Endothelial cell of umbilical vein (primary cell): Measurements from ENCODE around the gene PSD2.

Source experiments
- EZH2 ChIP-seq: IDR thresholded peaks from 2 replicates; pipeline ENCODE4 v1.6.1; 2012; ENCODE audit warnings: borderline replicate concordance, low read depth, mild to moderate bottlenecking, moderate library complexity, low read length, inconsistent platforms; ENCODE audit not compliant: severe bottlenecking
- FOS ChIP-seq: IDR thresholded peaks from 2 replicates; pipeline ENCODE4 v1.6.1; 2011; ENCODE audit warnings: mild to moderate bottlenecking, low read length, moderate library complexity, borderline replicate concordance; ENCODE audit not compliant: insufficient read depth
- GATA2 ChIP-seq: IDR thresholded peaks from 2 replicates; pipeline ENCODE4 v1.7.0; 2011; ENCODE audit warnings: low read depth, mild to moderate bottlenecking, moderate library complexity, mixed read lengths, low read length; ENCODE audit not compliant: insufficient read length, insufficient read depth
- POLR2A ChIP-seq: IDR thresholded peaks from 2 replicates; pipeline ENCODE4 v1.6.1; 2012; ENCODE audit warnings: low read depth, mild to moderate bottlenecking, control low read depth, low read length
- POLR2AphosphoS5 ChIP-seq: IDR thresholded peaks from 2 replicates; pipeline ENCODE4 v1.6.1; 2012; ENCODE audit warnings: low read depth, mild to moderate bottlenecking, control low read depth, low read length, moderate library complexity; ENCODE audit not compliant: insufficient read depth
- TF ChIP-seq, protein P1 (sequence below), 2 donors: IDR thresholded peaks; 1 replicate in 1 of 2; 2 replicates in 1 of 2; pipeline ENCODE4 v1.5.1; 2011; ENCODE audit warnings: low read length in 2 of 2, mild to moderate bottlenecking in 2 of 2, moderate library complexity in 2 of 2, control low read depth in 1 of 2, inconsistent platforms in 1 of 2, low read depth in 1 of 2; ENCODE audit not compliant: insufficient read depth in 1 of 2; ENCODE audit errors: extremely low read depth in 1 of 2
- TF ChIP-seq, protein P2 (sequence below): IDR thresholded peaks from 2 replicates; pipeline ENCODE4 v1.6.1; 2011; ENCODE audit not compliant: insufficient read depth, insufficient read length

DNA sequence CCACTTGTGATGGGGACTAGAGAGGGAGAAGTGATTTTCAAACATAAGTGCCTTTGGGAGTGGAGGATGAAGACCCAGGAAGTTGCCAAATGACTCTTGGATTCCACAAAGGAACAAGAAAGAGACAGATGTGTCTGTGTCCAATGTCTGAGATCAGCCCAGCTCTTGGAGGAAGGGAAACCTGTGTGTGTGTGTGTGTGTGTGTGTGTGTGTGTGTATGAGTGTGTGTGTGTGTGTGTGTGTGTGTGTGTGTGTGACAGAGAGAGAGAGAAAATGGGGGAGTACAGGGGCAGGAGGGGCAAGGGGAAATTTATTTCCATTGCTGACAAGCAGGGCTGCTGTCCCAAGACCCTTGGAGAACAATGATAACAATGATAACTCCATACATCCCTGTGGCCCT is 72.0 kb downstream of the PSD2 start:
- TF ChIP-seq POLR2A, result no peak
- TF ChIP-seq, protein P1, sequence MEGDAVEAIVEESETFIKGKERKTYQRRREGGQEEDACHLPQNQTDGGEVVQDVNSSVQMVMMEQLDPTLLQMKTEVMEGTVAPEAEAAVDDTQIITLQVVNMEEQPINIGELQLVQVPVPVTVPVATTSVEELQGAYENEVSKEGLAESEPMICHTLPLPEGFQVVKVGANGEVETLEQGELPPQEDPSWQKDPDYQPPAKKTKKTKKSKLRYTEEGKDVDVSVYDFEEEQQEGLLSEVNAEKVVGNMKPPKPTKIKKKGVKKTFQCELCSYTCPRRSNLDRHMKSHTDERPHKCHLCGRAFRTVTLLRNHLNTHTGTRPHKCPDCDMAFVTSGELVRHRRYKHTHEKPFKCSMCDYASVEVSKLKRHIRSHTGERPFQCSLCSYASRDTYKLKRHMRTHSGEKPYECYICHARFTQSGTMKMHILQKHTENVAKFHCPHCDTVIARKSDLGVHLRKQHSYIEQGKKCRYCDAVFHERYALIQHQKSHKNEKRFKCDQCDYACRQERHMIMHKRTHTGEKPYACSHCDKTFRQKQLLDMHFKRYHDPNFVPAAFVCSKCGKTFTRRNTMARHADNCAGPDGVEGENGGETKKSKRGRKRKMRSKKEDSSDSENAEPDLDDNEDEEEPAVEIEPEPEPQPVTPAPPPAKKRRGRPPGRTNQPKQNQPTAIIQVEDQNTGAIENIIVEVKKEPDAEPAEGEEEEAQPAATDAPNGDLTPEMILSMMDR (IDR thresholded peaks at IDR 0.05; ENCODE audit: extremely low read depth in 1 of 2, insufficient read depth in 1 of 2, low read depth in 1 of 2, low read length in 2 of 2), result no peak
- no peak for TF ChIP-seq FOS
- TF ChIP-seq EZH2, result no peak
- no peak for TF ChIP-seq POLR2AphosphoS5
- TF ChIP-seq GATA2, result no peak
- TF ChIP-seq, protein P2, sequence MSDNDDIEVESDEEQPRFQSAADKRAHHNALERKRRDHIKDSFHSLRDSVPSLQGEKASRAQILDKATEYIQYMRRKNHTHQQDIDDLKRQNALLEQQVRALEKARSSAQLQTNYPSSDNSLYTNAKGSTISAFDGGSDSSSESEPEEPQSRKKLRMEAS, result no peak
